NCI-H1048 (cell line): Measurements from ENCODE around the gene AFMID.
"Not testable (repeated sequence)": the region's sequence is repeated elsewhere in the genome, so short reads cannot be mapped to it uniquely, and the experiment has no call there.

Experiments used
- DNase-seq: peaks from one replicate; lab custom pipeline; 2025; lab: John Stamatoyannopoulos, UW

AFMID gene

GRCh38 chr17:78186692-78187595, at the start of gene AFMID, which contains the start of gene TK1:
Gene AFMID, plus strand, starts transcription at chr17:78187362. Its CDS starts 9 bp downstream, at chr17:78187371.
Gene TK1, minus strand, starts transcription at chr17:78187052. Its CDS starts 58 bp downstream, at chr17:78186994.
- DNase-seq: peak; percentile 89

- DNase-seq: no peak
These were observed 49.6 kb upstream of the AFMID start for GRCh38 chr17:78137392-78138203.

- no peak for DNase-seq
These were observed 48.7 kb upstream of the AFMID start for GRCh38 chr17:78138204-78139060.

GRCh38 chr17:78139861-78140168, 47.3 kb upstream of the AFMID start:
- not testable (repeated sequence) for DNase-seq

- peak; percentile 97 for DNase-seq
These were observed 46.8 kb upstream of the AFMID start for GRCh38 chr17:78140169-78141051.

- DNase-seq: no peak
These were observed 45.6 kb upstream of the AFMID start for GRCh38 chr17:78141437-78142118.

- DNase-seq: no peak
These were observed 44.9 kb upstream of the AFMID start for GRCh38 chr17:78142119-78142861.

- DNase-seq: no peak
These were observed 43.7 kb upstream of the AFMID start for GRCh38 chr17:78143214-78144146.

- DNase-seq: no peak
These were observed 42.9 kb upstream of the AFMID start for GRCh38 chr17:78144147-78144719.

GRCh38 chr17:78144736-78145641, 42.2 kb upstream of the AFMID start:
- DNase-seq: no peak

- no peak for DNase-seq
These were observed 40.7 kb upstream of the AFMID start for GRCh38 chr17:78146471-78146869.

- no peak for DNase-seq
These were observed 40.3 kb upstream of the AFMID start for GRCh38 chr17:78146881-78147280.

GRCh38 chr17:78147315-78147998, 39.7 kb upstream of the AFMID start:
- DNase-seq: no peak

- no peak for DNase-seq
These were observed 38.7 kb upstream of the AFMID start for GRCh38 chr17:78148286-78149016.

GRCh38 chr17:78151514-78152008, 35.6 kb upstream of the AFMID start:
- DNase-seq: no peak
